Esophagus squamous epithelium (tissue), 5 donors: ENCODE measurements around the gene FXYD5. TPM values are rescaled to one million over a fixed set of nuclear protein-coding genes. Genes with fewer than 3 reads are reported as not detected.
"Not testable (repeated sequence)": the region's sequence is repeated elsewhere in the genome, so short reads cannot be mapped to it uniquely, and the experiment has no call there.

Experiments used
- DNase-seq: peaks from one replicate; lab custom pipeline; 2025; lab: John Stamatoyannopoulos, UW
- H3K27ac ChIP-seq, 4 donors: fragments of 200-600 bp; sonication (generic); one replicate each; pipeline ENCODE4 v1.5.1; 2016 to 2019; ENCODE audit warnings: mild to moderate bottlenecking in 1 of 4
- H3K27me3 ChIP-seq, 4 donors: fragments of 200-600 bp; sonication (generic); 1 replicate in 3 of 4; 2 replicates in 1 of 4; pipeline versions ENCODE4 v1.5.1 to v1.6.0; 2017 to 2021; ENCODE audit warnings: antibody characterized with exemption in 1 of 4
- H3K36me3 ChIP-seq, 3 donors: fragments of 200-600 bp; sonication (generic); one replicate each; pipeline ENCODE4 v1.5.1; 2016 to 2019
- H3K4me1 ChIP-seq, 3 donors: fragments of 200-600 bp; sonication (generic); one replicate each; pipeline ENCODE4 v1.5.1; 2017 to 2019
- H3K4me3 ChIP-seq, 4 donors: fragments of 200-600 bp; sonication (generic); 1 replicate in 3 of 4; 2 replicates in 1 of 4; pipeline ENCODE4 v1.5.1; 2016 to 2019; ENCODE audit warnings: mild to moderate bottlenecking in 2 of 4, moderate library complexity in 1 of 4
- H3K9me3 ChIP-seq, 3 donors: fragments of 200-600 bp; sonication (generic); one replicate each; pipeline ENCODE4 v1.5.1; 2016 to 2019
- POLR2A ChIP-seq, 4 donors: fragments of 450-650 bp; IDR thresholded peaks; one replicate each; pipeline ENCODE4 v1.6.1; 2017; ENCODE audit warnings: antibody characterized with exemption in 4 of 4, mild to moderate bottlenecking in 4 of 4, moderate library complexity in 3 of 4
- WGBS, 2 donors: methylation state at CpG; one replicate each; pipeline ENCODE4 v1.1.5; 2018; 5-methylcytosine and 5-hydroxymethylcytosine counted together
- intact Hi-C: fragments of 100-400 bp; cut with DNase I; formaldehyde crosslinking; loops from one replicate; pipeline ENCODE4 v1.15.0; 2022
- total RNA-seq, 4 donors: library from RNA; depleted of rRNA; stranded (reverse); fragments of >200 nt; gene quantifications; one replicate each; pipeline ENCODE4 v1.1.0, GENCODE V29; 2016
- TF ChIP-seq, protein P1 (sequence below), 6 experiments: fragments of 450-650 bp in 4 of 6; fragments of 200-600 bp in 2 of 6; sonication (generic) in 2 of 6; IDR thresholded peaks; one replicate each; pipeline ENCODE4 v1.5.1; 2016 to 2019; ENCODE audit warnings: antibody characterized with exemption in 6 of 6, mild to moderate bottlenecking in 4 of 6, moderate library complexity in 4 of 6
- donor health status: DM: yes; HTN: yes; CAD: no.

FXYD5 gene
- total RNA-seq, 4 donors from 2014 or later = 39.3 to 146 (median 45.7) TPM

DNA sequence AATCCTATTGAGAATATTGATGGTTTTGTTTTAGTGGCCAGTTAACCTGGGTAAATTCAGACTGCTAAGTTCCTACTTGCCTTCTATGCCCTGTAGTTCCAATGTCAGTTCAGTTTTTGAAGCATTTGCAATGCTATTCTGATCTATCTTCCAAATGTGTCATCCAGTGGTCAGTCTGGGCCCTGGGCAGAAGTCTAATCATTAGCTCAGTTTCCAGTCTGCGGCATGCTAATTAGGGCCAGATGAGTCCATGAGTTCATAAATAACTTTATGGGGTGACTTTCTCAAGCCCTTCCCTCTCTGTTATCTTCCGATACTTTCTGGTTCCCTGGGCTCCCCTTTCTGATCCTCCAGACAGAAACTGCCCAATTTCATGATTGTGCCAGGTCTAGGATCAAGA, 41.3 kb downstream of the FXYD5 start:
- DNase-seq = no peak
- intact Hi-C loops = no loop called here
- Histone ChIP-seq H3K9me3 (no peaks in the 10 kb centered on the region), H3K4me3 (no peak overlapping the region), H3K27me3 (peaks cover 0 to 23% (median 0%) of the 10 kb centered on the region in 4 donors), H3K36me3 (no peaks in the 10 kb centered on the region), H3K27ac (no peak overlapping the region), H3K4me1 (no peaks in the 10 kb centered on the region)
- TF ChIP-seq, protein P1, sequence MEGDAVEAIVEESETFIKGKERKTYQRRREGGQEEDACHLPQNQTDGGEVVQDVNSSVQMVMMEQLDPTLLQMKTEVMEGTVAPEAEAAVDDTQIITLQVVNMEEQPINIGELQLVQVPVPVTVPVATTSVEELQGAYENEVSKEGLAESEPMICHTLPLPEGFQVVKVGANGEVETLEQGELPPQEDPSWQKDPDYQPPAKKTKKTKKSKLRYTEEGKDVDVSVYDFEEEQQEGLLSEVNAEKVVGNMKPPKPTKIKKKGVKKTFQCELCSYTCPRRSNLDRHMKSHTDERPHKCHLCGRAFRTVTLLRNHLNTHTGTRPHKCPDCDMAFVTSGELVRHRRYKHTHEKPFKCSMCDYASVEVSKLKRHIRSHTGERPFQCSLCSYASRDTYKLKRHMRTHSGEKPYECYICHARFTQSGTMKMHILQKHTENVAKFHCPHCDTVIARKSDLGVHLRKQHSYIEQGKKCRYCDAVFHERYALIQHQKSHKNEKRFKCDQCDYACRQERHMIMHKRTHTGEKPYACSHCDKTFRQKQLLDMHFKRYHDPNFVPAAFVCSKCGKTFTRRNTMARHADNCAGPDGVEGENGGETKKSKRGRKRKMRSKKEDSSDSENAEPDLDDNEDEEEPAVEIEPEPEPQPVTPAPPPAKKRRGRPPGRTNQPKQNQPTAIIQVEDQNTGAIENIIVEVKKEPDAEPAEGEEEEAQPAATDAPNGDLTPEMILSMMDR (IDR thresholded peaks at IDR 0.05) = no peak
- TF ChIP-seq POLR2A (IDR thresholded peaks at IDR 0.05) = no peak
- WGBS, 2 donors = 65 to 72% methylated on average over 2 of the region's 2 CpGs

DNA sequence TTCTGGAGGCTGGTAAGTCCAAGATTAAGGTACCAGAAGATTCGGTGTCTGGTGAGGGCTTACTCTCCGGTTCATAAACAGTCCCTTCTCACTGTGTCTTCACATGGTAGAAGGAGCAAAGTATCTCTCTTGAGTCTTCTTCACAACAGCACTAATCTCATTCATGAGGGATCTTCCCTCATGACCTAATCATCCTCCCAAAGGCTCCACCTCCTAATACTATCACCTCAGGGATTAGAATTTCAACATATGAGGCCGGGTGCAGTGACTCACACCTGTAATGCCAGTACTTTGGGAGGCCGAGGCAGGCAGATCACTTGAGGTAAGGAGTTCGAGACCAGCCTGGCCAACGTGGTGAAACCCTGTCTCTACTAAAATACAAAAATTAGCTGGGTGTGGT, 42.3 kb downstream of the FXYD5 start:
- H3K4me3 ChIP-seq, DNase-seq, intact Hi-C loops, H3K9me3 ChIP-seq, H3K27ac ChIP-seq, H3K36me3 ChIP-seq, H3K4me1 ChIP-seq: not testable (repeated sequence)
- WGBS, 2 donors = 82 to 85% methylated on average over 2 to 6 of the region's 6 CpGs
- peaks cover 0 to 23% (median 0%) of the 10 kb centered on the region in 4 donors for H3K27me3 ChIP-seq

DNA sequence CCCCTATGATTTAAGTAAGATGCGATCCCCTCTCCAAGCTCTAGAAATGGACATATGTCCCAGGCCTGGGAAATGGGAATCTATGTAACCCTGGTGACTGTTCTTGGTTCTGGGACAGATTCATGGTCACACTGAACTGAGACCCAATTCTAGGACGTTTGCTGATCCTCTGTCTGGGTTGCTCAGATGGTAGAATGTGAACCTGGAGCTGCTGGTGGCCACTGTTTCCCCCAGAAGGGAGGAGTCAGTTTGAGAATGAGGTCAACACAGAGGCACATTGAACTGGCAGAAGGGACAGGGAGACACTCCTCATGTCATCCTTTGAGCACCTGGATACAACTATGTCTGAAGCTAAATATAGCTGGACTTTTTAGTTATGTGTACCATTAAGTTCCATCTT, 44.9 kb downstream of the FXYD5 start:
- WGBS, 2 donors = 53 to 64% methylated on average over 2 of the region's 2 CpGs
- DNase-seq = no peak
- no peaks in the 10 kb centered on the region for H3K36me3 ChIP-seq
- H3K27ac ChIP-seq = no peak overlapping the region
- no peak for TF ChIP-seq POLR2A (IDR thresholded peaks at IDR 0.05)
- TF ChIP-seq, protein P1 (IDR thresholded peaks at IDR 0.05) = no peak
- H3K4me1 ChIP-seq = no peaks in the 10 kb centered on the region
- H3K4me3 ChIP-seq = no peak overlapping the region
- H3K27me3 ChIP-seq = peaks cover 0 to 18% (median 0%) of the 10 kb centered on the region in 4 donors
- intact Hi-C loops = no loop called here
- no peaks in the 10 kb centered on the region for H3K9me3 ChIP-seq

DNA sequence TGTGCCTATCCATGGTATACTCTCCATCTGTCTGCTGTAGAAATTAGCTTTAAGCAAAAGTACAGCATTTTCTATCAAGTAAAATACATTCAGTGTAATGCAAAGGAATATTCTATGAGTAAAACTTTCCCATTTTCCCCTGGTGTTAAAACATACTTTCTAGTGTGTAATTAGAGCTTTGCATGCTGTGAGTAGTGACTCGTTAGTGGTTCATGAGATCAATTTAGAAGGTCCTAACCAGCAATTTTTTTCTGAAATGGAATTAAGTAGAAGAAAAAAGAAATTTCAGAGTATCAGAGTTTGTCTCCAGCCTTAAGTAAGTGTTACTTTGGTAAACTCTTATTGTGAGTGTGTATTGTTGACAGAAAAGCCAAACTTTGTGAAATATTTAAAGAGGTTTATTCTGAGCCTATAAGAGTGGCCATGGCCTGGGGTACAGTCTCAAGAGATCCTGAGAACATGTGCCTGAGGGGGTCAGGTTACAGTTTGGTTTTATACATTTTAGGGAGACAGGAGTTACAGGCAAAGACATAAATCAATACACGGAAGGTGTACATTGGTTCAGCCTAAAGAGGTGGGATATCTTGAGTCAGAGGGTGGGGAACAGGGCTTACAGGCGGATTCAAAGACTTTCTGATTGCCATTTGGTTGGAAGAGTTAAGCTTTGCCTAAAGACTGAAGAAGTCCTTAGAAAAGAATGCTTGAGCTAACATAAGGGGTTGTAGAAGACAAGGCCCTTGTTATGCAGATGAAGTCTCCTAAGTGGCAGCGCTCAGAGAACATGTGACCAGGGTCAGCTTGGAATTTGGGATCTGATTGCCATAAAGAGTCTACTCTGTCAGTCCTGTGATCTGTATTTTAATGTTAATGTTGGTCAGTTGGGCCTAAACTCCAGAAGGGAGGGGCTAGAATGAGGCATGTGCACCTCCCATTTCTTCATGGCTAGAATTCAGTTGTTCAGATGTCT, 48.5 kb downstream of the FXYD5 start:
- WGBS, 2 donors = 76 to 79% methylated on average over 4 of the region's 4 CpGs
- intact Hi-C loops = no loop called here
- TF ChIP-seq, protein P1 (IDR thresholded peaks at IDR 0.05) = no peak
- TF ChIP-seq POLR2A (IDR thresholded peaks at IDR 0.05) = no peak
- no peaks in the 10 kb centered on the region for H3K9me3 ChIP-seq
- no peak overlapping the region for H3K4me3 ChIP-seq
- DNase-seq = no peak
- H3K36me3 ChIP-seq = no peaks in the 10 kb centered on the region
- H3K4me1 ChIP-seq = peaks cover 0 to 4% (median 0%) of the 10 kb centered on the region in 3 donors
- peaks cover 0 to 25% (median 0%) of the 10 kb centered on the region in 4 donors for H3K27me3 ChIP-seq
- no peak overlapping the region for H3K27ac ChIP-seq

DNA sequence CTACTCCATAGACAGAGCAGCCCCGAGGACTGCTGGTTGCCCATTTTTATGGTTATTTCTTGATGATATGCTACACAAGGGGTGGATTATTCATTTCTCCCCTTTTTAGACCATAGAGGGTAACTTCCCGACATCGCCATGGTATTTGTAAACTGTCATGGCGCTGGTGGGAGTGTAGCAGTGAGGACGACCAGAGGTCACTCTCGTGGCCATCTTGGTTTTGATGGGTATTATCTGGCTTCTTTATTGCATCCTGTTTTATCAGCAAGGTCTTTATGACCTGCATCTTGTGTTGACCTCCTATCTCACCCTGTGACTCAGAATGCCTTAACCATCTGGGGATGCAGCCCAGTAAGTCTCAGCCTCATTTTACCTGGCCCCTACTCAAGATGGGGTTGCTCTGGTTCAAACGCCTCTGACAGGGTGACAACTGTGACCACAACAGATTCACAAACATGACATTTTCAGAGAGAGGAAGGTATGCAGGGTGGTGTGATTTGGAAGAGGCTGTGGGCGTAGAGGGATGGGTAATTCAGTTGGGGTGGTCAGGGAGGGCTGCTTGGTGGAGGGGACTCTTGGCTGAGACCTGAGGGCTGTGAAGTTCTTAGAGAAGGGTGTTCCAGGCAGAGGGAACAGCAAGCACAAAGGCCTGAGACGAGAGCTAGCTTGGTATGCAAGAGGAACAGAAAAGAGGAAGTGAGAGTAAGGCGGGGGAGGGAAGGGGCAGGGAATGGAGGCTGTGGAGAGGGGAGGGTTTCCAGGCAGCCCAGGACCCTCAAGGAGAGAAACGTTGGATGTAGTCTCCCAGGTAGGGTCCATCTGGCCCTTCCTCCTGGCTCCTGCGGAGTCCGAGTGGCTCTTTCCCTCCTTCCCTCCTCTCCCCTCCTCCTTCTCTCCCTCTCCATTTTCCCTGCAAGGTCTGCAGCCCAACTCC, 50.5 kb downstream of the FXYD5 start:
- Histone ChIP-seq H3K4me3 (no peak overlapping the region), H3K9me3 (no peaks in the 10 kb centered on the region), H3K4me1 (peaks cover 0 to 4% (median 0%) of the 10 kb centered on the region in 3 donors), H3K27me3 (peaks cover 0 to 11% (median 0%) of the 10 kb centered on the region in 4 donors), H3K36me3 (no peaks in the 10 kb centered on the region), H3K27ac (peak overlapping the region in 2 of 4 donors; percentile 50 to 71)
- WGBS, 2 donors = 53 to 63% methylated on average over 12 to 13 of the region's 13 CpGs
- DNase-seq = no peak
- intact Hi-C loops = no loop called here
- TF ChIP-seq, protein P1 (IDR thresholded peaks at IDR 0.05) = no peak
- no peak for TF ChIP-seq POLR2A (IDR thresholded peaks at IDR 0.05)
